OCI-LY7 (cell line): ENCODE measurements around the gene ANKRD13D. TPM values are rescaled to one million over a fixed set of nuclear protein-coding genes. Genes with fewer than 3 reads are reported as not detected.
A peak's percentile ranks its signal among the peaks of the same experiment; 100 is the strongest.

Experiments used
- BruUV-seq: library from RNA; stranded (reverse); fragments of 400-500 nt; replicated peaks from 2 replicates; lab custom pipeline; 2021; lab: Mats Ljungman, UMichigan
- CTCF ChIA-PET: fragments of 300-600 bp; sonication (Branson Sonifier 250); formaldehyde crosslinking; loops from one replicate; lab custom pipeline; 2022; ENCODE audit warnings: antibody characterized with exemption; ENCODE audit not compliant: unreplicated experiment; lab: Charles Lee
- POLR2A ChIA-PET: fragments of 300-600 bp; sonication (Branson Sonifier 250); formaldehyde crosslinking; loops from one replicate; lab custom pipeline; 2022; ENCODE audit warnings: antibody characterized with exemption; lab: Charles Lee
- DNase-seq: peaks from one replicate; pipeline ENCODE4 v3.0.0-alpha.2; 2015; ENCODE audit warnings: low spot score
- H2AFZ ChIP-seq: fragments of 200-600 bp; sonication (generic), shearing (Covaris generic); 2 replicates; pipeline ENCODE4 v1.6.1; 2014; ENCODE audit warnings: mild to moderate bottlenecking, antibody characterized with exemption, low read length, moderate library complexity
- H3K27ac ChIP-seq: fragments of 200-600 bp; sonication (generic); 2 replicates; pipeline ENCODE4 v1.5.1; 2014; ENCODE audit warnings: mixed run types, low read depth, mild to moderate bottlenecking, moderate library complexity, low read length, inconsistent platforms; ENCODE audit not compliant: poor library complexity, severe bottlenecking
- H3K36me3 ChIP-seq: fragments of 200-600 bp; sonication (generic); 2 replicates; pipeline ENCODE4 v1.6.1; 2014; ENCODE audit warnings: mild to moderate bottlenecking, antibody characterized with exemption, low read length, moderate library complexity, mixed read lengths; ENCODE audit not compliant: insufficient read depth
- H3K4me1 ChIP-seq: fragments of 200-600 bp; sonication (generic); 2 replicates; pipeline ENCODE4 v1.5.1; 2014; ENCODE audit warnings: mild to moderate bottlenecking, low read length; ENCODE audit not compliant: insufficient read depth, poor library complexity, severe bottlenecking
- H3K4me2 ChIP-seq: fragments of 200-600 bp; sonication (generic); 2 replicates; pipeline ENCODE4 v1.6.1; 2014; ENCODE audit warnings: mild to moderate bottlenecking, low read length
- H3K4me3 ChIP-seq: fragments of 200-600 bp; sonication (generic); 2 replicates; pipeline ENCODE4 v1.5.1; 2014; ENCODE audit warnings: mild to moderate bottlenecking, low read depth, low read length; ENCODE audit not compliant: poor library complexity, severe bottlenecking
- H3K79me2 ChIP-seq: fragments of 200-600 bp; sonication (generic); 2 replicates; pipeline ENCODE4 v1.6.1; 2016; ENCODE audit warnings: low read depth, mild to moderate bottlenecking, low read length, moderate library complexity, mixed read lengths; ENCODE audit not compliant: insufficient read depth
- H3K9me2 ChIP-seq: fragments of 200-600 bp; sonication (generic); 2 replicates; pipeline ENCODE4 v1.6.1; 2016; ENCODE audit warnings: mild to moderate bottlenecking, low read length, mixed read lengths; ENCODE audit not compliant: insufficient read depth
- H3K9me3 ChIP-seq: fragments of 200-600 bp; sonication (generic); 2 replicates; pipeline ENCODE4 v1.6.1; 2014; ENCODE audit warnings: mild to moderate bottlenecking, mixed run types, low read length, mixed read lengths
- H4K20me1 ChIP-seq: fragments of 200-600 bp; sonication (generic); 2 replicates; pipeline ENCODE4 v1.6.1; 2014; ENCODE audit warnings: mild to moderate bottlenecking, antibody characterized with exemption, low read length, moderate library complexity, mixed read lengths; ENCODE audit not compliant: insufficient read depth
- EZH2phosphoT487 ChIP-seq: fragments of 200-600 bp; sonication (generic); IDR thresholded peaks from 2 replicates; pipeline ENCODE4 v1.6.1; 2018; ENCODE audit warnings: low read depth, borderline replicate concordance, mild to moderate bottlenecking, mixed run types, antibody characterized with exemption, low read length, moderate library complexity, mixed read lengths
- intact Hi-C: fragments of 100-400 bp; cut with micrococcal nuclease; formaldehyde crosslinking; loops from one replicate; pipeline ENCODE4 v1.10.0; 2022; ENCODE audit not compliant: unreplicated experiment
- total RNA-seq, 2 experiments: library from RNA; depleted of rRNA in 1 of 2; stranded (reverse); fragments of >200 nt in 1 of 2; shearing (Covaris generic) in 1 of 2; gene quantifications; 2 replicates each; pipeline ENCODE4 v1.2.3, GENCODE V29; 2014 to 2022
- TF ChIP-seq, protein P1 (sequence below): fragments of 200-600 bp; sonication (generic); conservative IDR thresholded peaks from 2 replicates; pipeline ENCODE4 v1.5.1; 2014; ENCODE audit warnings: mild to moderate bottlenecking, antibody characterized with exemption, low read length, moderate library complexity, mixed read lengths

Gene ANKRD13D
- total RNA-seq, 2 experiments from 2014 or later = 119 to 136 TPM

- Histone ChIP-seq H2AFZ (no peak overlapping the region), H3K79me2 (peaks cover 95% of the 10 kb centered on the region), H3K9me2 (no peaks in the 10 kb centered on the region), H3K4me3 (peak overlapping the region; percentile 87), H3K4me2 (peak overlapping the region; percentile 97), H3K27ac (peak overlapping the region; percentile 98), H3K4me1 (peaks cover 99% of the 10 kb centered on the region), H4K20me1 (peaks cover 7% of the 10 kb centered on the region; the same call in 1 of the 2 replicates), H3K36me3 (peaks cover 92% of the 10 kb centered on the region), H3K9me3 (no peaks in the 10 kb centered on the region)
- CTCF ChIA-PET = no interaction called here
- peak; percentile 65 for DNase-seq
- TF ChIP-seq EZH2phosphoT487 = no peak
- TF ChIP-seq, protein P1, sequence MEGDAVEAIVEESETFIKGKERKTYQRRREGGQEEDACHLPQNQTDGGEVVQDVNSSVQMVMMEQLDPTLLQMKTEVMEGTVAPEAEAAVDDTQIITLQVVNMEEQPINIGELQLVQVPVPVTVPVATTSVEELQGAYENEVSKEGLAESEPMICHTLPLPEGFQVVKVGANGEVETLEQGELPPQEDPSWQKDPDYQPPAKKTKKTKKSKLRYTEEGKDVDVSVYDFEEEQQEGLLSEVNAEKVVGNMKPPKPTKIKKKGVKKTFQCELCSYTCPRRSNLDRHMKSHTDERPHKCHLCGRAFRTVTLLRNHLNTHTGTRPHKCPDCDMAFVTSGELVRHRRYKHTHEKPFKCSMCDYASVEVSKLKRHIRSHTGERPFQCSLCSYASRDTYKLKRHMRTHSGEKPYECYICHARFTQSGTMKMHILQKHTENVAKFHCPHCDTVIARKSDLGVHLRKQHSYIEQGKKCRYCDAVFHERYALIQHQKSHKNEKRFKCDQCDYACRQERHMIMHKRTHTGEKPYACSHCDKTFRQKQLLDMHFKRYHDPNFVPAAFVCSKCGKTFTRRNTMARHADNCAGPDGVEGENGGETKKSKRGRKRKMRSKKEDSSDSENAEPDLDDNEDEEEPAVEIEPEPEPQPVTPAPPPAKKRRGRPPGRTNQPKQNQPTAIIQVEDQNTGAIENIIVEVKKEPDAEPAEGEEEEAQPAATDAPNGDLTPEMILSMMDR = no peak
- no TSS peak for BruUV-seq
- POLR2A ChIA-PET = interaction anchor here (0.5 to 0.8 kb wide), 2 partner anchors 213 to 220 kb away, joined by 3 read pairs; no protein-coding TSS in a partner anchor
- intact Hi-C loops = no loop called here
These were observed 16.5 kb upstream of the ANKRD13D start for GRCh38 chr11:67272327-67273259.

DNA sequence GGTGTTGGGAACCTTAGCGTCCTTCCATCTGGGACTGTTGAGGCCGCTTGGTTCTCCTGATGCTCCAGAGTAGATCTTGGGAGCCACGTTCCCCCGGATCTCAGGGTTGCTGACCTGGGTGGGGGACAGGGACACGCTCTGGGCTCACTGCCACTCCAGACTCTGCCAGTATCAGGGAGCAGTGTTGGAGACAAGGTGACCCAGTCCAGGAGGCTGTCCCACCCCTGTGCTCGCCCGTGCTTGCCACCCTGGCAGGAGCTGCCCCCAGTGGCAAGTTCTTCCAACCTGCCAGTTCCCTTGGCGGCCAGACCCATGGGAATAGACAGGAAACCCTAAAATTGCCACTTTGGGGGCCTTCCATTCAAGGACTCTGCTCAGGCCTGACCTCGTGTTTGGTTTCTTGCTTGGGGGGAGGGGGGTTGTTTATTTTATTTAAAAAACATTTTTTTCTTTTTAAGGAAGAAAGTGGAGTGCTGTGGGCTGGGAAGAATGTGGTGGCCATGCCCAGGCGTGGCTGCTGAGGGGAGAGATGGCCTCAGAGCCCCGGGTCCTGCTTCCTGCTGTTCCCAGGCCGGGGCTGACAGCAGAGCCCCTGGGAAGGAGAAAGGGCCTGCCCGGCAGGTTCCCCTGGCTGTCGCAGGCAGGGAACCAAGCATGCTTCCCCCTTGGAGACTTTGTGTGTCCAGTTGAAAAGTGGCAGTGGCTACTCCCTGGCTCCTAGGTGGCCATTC is 15.7 kb upstream of the ANKRD13D start:
- TF ChIP-seq EZH2phosphoT487 = no peak
- TF ChIP-seq, protein P1 = no peak

More for the DNA sequence above, 15.7 kb upstream of the ANKRD13D start:
- Histone ChIP-seq H3K4me3 (peak overlapping the region; percentile 87), H3K4me1 (peaks cover 99% of the 10 kb centered on the region), H3K79me2 (peaks cover 95% of the 10 kb centered on the region), H3K4me2 (peak overlapping the region; percentile 97), H2AFZ (no peak overlapping the region), H3K9me3 (no peaks in the 10 kb centered on the region), H3K36me3 (peaks cover 93% of the 10 kb centered on the region), H3K9me2 (no peaks in the 10 kb centered on the region), H3K27ac (peak overlapping the region; percentile 98), H4K20me1 (peaks cover 7% of the 10 kb centered on the region; the same call in 1 of the 2 replicates)
- ChIA-PET CTCF (no interaction called here), POLR2A (no interaction called here)
- DNase-seq = peak; percentile 65
- no TSS peak for BruUV-seq
- intact Hi-C loops = no loop called here
